Ishikawa (cell line): ENCODE measurements around the gene MAP3K4.

Source experiments
- MAX ChIP-seq: IDR thresholded peaks from 2 replicates; pipeline ENCODE4 v1.6.1; 2012
- NFIC ChIP-seq: IDR thresholded peaks from 2 replicates; pipeline ENCODE4 v1.6.1; 2012
- REST ChIP-seq: IDR thresholded peaks from 2 replicates; pipeline ENCODE4 v1.6.1; 2012; ENCODE audit warnings: low read depth, mild to moderate bottlenecking

GRCh38 chr6:160949531-160949930, 42.0 kb upstream of the MAP3K4 start:
- TF ChIP-seq NFIC (no peak), MAX (no peak), REST (no peak)
